Measurements from ENCODE around the gene RPH3AL. TPM values are rescaled to one million over a fixed set of nuclear protein-coding genes. Genes with fewer than 3 reads are reported as not detected.

Gene RPH3AL
- total RNA-seq, 2 experiments from 2014 or later: 2.1 to 2.7 TPM

DNA sequence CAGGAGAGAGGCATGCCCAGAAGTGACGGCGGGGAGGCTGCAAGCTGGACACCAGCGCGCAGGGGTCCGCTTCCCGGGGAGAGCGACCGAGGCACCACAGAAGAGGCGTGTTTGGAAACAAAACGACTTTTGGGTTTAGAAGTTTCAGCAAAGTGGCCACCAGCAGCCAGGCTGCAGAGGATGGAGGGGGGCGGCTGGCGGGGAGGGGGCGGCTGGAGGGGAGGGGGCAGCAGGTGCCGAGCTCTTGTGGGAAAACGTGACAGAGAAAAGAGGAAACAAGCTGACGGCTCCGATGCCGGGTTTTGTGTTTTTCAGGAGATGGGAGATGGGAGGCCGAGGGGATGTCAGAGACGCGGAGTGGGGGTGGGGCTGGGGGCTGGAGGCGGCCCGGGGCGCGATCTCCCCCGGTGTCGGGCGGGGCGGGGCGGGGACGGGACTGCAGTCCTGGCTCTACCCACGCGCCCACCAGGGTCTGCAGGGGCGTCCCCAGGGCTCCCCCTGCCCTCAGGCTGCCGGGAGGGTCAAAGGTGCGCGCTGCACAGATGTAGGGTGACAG, 32.1 kb upstream of the RPH3AL start:
- Mint-ChIP-seq H3K4me3 (peak overlapping the region; percentile 64), H3K4me1 (peaks cover 7% of the 10 kb centered on the region), H3K27me3 (peaks cover 37% of the 10 kb centered on the region), H3K36me3 (peaks cover 2% of the 10 kb centered on the region), H3K27ac (no peak overlapping the region), H3K9me3 (peaks cover 3% of the 10 kb centered on the region)
- no peak for ATAC-seq (ENCODE audit: low read depth)
- POLR2A ChIA-PET: no interaction called here
- DNase-seq: no peak

DNA sequence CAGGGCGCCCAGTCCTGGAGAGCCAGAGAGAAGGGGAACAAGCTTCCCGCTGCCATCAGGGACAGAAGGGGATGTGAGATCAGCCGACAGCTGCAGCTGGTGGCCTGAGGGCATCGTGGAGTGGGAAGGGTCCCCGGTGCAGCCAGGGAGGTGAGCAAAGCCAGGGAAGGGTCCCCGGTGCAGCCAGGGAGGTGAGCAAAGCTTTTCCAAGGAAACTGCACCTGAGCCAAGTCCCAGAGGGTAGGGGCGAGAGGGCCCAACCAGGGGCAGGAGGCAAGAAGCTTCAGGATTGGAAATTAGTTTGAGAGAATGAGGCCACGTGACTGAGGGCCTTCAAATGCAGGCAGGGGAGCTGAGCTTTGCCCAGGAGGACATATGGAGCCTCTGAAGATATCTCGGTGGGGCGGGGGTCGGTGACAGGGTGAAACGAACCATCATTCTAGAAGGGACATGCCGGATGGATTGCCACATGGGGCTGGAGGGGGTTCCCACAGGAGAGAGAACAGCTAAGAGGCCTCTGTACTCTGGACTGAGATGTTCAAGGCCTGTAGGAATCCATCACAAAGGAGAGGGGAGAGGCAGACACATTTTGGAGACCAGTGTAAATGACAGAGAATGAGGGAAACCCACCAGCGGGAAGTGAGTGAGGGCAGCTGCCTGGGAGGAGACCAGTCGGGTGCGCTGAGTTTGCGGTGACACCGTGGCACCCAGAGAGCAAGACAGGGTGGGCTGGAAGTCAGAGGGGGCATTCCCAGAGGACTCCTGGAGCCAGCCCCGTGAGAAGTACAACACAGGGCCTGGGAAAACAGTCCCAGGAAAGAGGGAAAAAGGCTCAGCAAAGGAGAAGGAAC, 31.4 kb upstream of the RPH3AL start:
- ATAC-seq (ENCODE audit: low read depth) (no peak), DNase-seq (no peak)
- no peak overlapping the region for H3K27ac Mint-ChIP-seq
- peaks cover 37% of the 10 kb centered on the region for H3K27me3 Mint-ChIP-seq
- H3K4me3 Mint-ChIP-seq: peak overlapping the region; percentile 41
- peaks cover 7% of the 10 kb centered on the region for H3K4me1 Mint-ChIP-seq
- POLR2A ChIA-PET: no interaction called here
- H3K9me3 Mint-ChIP-seq: peaks cover 3% of the 10 kb centered on the region
- peaks cover 2% of the 10 kb centered on the region for H3K36me3 Mint-ChIP-seq

- H3K9me3 Mint-ChIP-seq: peaks cover 3% of the 10 kb centered on the region
- peaks cover 7% of the 10 kb centered on the region for H3K4me1 Mint-ChIP-seq
- no peak overlapping the region for H3K4me3 Mint-ChIP-seq
- no peak for DNase-seq
- H3K27me3 Mint-ChIP-seq: peaks cover 35% of the 10 kb centered on the region
- POLR2A ChIA-PET: no interaction called here
- H3K27ac Mint-ChIP-seq: no peak overlapping the region
- peaks cover 2% of the 10 kb centered on the region for H3K36me3 Mint-ChIP-seq
- no peak for ATAC-seq (ENCODE audit: low read depth)
These were observed 30.3 kb upstream of the RPH3AL start for GRCh38 chr17:382644-383533.

- peaks cover 7% of the 10 kb centered on the region for H3K4me1 Mint-ChIP-seq
- peaks cover 3% of the 10 kb centered on the region for H3K9me3 Mint-ChIP-seq
- ATAC-seq (ENCODE audit: low read depth): no peak
- no peak for DNase-seq
- no peak overlapping the region for H3K4me3 Mint-ChIP-seq
- POLR2A ChIA-PET: no interaction called here
- H3K27ac Mint-ChIP-seq: no peak overlapping the region
- peaks cover 2% of the 10 kb centered on the region for H3K36me3 Mint-ChIP-seq
- peaks cover 32% of the 10 kb centered on the region for H3K27me3 Mint-ChIP-seq
These were observed 29.5 kb upstream of the RPH3AL start for GRCh38 chr17:381941-382643.

DNA sequence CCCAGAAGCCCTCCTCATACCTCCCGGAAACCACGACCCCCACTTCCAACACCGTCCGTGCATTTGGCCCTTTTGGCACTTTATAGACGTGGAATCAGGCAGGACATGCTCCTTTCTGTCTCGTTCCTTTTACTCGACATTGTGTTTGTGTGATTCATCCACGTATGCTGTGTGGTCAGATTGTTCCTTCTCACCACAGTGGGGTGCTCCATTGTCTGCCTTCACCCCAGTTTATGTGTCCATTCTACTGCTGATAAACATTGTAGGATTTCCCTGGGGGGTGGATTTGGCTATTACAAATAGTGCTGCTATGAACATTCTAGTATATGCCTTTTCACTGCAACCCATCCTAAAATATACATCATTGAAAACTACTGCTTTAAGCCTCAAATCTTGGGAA, 28.9 kb upstream of the RPH3AL start:
- no peak overlapping the region for H3K4me3 Mint-ChIP-seq
- no peak for ATAC-seq (ENCODE audit: low read depth)
- POLR2A ChIA-PET: no interaction called here
- DNase-seq: no peak
- H3K36me3 Mint-ChIP-seq: peaks cover 2% of the 10 kb centered on the region
- H3K27ac Mint-ChIP-seq: peak overlapping the region; percentile 42
- H3K4me1 Mint-ChIP-seq: peaks cover 7% of the 10 kb centered on the region
- H3K9me3 Mint-ChIP-seq: peaks cover 3% of the 10 kb centered on the region
- H3K27me3 Mint-ChIP-seq: peaks cover 26% of the 10 kb centered on the region

DNA sequence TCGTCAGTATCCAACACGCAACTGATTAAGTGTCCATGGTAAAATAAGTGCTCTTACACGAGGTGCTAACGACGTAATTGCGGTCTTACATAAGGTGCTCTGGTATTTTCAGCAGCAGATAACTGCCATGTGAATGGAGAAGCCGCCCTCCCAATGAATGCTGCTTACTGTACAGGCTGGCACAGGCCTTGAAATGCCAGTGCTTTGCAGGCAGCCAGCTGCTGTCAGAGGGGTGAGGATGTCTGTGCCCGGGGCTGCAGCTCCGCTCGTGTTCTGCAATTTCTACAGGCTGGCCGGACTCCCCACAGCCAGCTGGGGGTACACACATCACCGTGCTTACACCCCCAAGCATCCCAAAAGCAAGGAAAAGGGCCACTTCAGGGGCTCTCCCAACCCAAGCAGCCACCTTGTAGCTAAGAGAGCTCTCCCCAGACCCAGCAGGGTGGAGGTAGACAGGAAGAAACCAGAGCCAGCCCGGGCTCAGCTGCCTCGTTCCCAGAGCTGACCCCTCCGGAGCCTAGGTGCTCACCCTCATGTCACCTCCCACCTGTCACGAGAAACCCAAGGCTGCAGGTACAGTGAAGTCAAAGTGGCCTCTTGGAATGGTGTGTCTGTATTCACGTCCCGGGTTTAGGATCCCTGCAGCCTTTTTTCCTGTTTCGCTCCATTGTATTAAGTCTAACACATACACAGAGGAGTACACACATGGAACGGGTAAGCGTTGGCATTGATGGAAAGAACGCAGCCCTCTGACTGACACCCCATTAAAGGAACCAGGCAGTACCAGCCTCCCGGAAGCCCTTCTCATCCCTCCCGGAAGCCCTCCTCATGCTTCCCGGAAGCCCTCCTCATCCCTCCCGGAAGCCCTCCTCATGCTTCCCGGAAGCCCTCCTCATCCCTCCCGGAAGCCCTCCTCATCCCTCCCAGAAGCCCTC, 27.2 kb upstream of the RPH3AL start:
- Mint-ChIP-seq H3K4me3 (no peak overlapping the region), H3K9me3 (peaks cover 3% of the 10 kb centered on the region), H3K27me3 (peaks cover 26% of the 10 kb centered on the region), H3K36me3 (peaks cover 2% of the 10 kb centered on the region), H3K27ac (peak overlapping the region; percentile 30), H3K4me1 (peaks cover 6% of the 10 kb centered on the region)
- POLR2A ChIA-PET: no interaction called here
- DNase-seq: no peak
- ATAC-seq (ENCODE audit: low read depth): no peak

GRCh38 chr17:378068-378467, 25.5 kb upstream of the RPH3AL start:
- DNase-seq (no peak), ATAC-seq (ENCODE audit: low read depth) (no peak)
- Mint-ChIP-seq H3K4me3 (no peak overlapping the region), H3K27me3 (peaks cover 13% of the 10 kb centered on the region), H3K9me3 (peaks cover 3% of the 10 kb centered on the region), H3K4me1 (peaks cover 4% of the 10 kb centered on the region), H3K36me3 (peaks cover 2% of the 10 kb centered on the region), H3K27ac (no peak overlapping the region)
- POLR2A ChIA-PET: no interaction called here

DNA sequence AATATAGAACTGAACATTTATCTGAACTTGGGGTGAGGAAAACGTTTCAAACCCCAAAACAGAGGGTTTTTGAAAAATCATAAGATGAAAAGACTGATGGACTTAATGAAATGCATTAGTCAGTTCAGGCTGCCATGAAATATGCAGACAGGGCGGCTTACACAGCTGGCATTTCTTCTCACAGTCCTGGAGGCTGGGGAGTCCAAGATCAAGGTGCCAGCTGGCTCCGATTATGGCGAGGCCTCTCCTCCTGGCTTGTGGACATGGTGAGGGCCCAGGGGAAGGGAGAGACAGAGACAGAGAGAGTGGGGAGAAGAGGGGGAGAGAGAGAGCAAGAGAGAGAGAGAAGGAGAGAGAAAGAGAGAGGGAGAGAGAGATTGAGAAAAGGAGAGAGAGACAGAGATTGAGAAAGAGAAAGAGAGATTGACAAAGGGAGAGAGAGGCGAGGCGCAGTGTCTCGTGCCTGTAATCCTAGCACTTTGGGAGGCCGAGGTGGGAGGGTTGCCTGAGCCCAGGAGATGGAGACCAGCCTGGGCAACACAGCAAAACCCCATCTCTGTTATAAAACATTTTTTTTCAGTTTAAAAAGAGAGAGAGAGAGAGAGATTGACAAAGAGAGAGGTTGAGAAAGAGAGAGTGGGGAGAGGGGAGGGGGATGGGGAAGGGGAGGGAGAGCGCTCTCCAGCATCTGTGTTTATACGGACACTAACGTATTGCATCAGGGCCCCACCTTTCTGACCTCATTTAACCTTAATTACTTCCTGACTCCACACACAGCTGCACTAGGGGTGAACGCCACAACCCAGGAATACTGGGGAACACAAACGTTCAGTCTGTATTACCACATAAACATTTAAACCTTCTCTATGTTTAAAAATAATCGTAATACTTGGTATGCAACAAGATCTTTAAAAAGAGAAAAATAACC, 24.6 kb upstream of the RPH3AL start:
- Mint-ChIP-seq H3K27ac (no peak overlapping the region), H3K27me3 (peaks cover 8% of the 10 kb centered on the region), H3K4me1 (peaks cover 4% of the 10 kb centered on the region), H3K4me3 (no peak overlapping the region), H3K9me3 (peaks cover 3% of the 10 kb centered on the region), H3K36me3 (peaks cover 2% of the 10 kb centered on the region)
- DNase-seq: no peak
- ATAC-seq (ENCODE audit: low read depth): no peak
- POLR2A ChIA-PET: no interaction called here

- Mint-ChIP-seq H3K27ac (no peak overlapping the region), H3K4me3 (no peak overlapping the region), H3K4me1 (no peaks in the 10 kb centered on the region), H3K27me3 (peaks cover 6% of the 10 kb centered on the region), H3K36me3 (peaks cover 3% of the 10 kb centered on the region), H3K9me3 (peaks cover 3% of the 10 kb centered on the region)
- no peak for ATAC-seq (ENCODE audit: low read depth)
- no peak for DNase-seq
- POLR2A ChIA-PET: no interaction called here
These were observed 21.1 kb upstream of the RPH3AL start for GRCh38 chr17:373613-374230.

DNA sequence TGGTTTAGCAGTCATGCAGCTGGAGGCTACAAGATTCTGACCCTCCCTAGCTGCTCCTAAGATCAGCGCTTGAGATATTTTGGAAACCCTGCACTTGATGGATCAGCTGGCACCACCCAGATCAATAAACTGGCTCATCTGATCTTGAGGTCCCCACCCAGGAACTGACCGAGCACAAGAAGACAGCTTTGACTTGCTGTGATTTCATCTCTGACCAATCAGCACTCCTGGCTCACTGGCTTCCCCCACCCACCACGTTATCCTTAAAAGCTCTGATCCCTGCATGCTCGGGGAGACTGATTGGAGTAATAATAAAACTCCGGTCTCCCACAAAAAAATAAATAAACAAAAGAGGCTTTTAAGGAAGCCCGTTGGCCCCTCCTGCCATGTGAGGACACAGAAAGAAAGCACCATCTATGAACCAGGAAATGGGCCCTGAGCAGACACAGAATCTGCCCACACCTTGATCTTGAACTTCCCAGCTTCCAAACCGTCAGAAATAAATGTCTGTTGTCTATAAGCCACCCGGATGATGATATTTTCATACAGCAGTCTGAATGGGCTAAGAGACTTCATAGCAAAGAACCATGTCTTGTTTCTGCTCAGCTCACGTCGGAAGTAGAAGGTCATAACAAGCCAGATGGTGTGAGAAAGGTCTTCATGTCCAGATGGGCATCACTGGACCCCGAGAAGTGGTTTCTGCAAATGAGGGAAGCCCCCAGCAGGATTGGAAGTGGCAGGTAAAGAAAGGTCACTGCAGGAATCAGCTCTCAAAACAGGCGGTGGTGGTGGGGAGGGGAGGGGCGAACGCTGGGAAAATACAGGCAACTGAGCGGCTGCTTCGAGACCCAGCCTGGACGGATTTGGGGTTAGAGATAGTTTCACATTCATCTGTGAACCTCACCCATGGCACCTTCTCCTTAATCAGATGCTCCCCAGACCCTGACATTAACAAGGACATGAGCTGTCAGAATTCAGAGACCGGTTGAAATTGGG, 19.8 kb upstream of the RPH3AL start:
- H3K36me3 Mint-ChIP-seq: peaks cover 3% of the 10 kb centered on the region
- no peaks in the 10 kb centered on the region for H3K4me1 Mint-ChIP-seq
- DNase-seq (no peak), ATAC-seq (ENCODE audit: low read depth) (no peak)
- no peak overlapping the region for H3K4me3 Mint-ChIP-seq
- POLR2A ChIA-PET: no interaction called here
- H3K27ac Mint-ChIP-seq: no peak overlapping the region
- H3K9me3 Mint-ChIP-seq: peaks cover 6% of the 10 kb centered on the region
- peaks cover 10% of the 10 kb centered on the region for H3K27me3 Mint-ChIP-seq

Data from activated naive CD8-positive, alpha-beta T cell treated with anti-CD3 and anti-CD28 coated beads, Interleukin-2, amount 10 ng/mL, durations not matched to agents 7 days and 5 days (primary cell).